GM12878 (cell line): ENCODE data around the gene EML3. TPM values are rescaled to one million over a fixed set of nuclear protein-coding genes. Genes with fewer than 3 reads are reported as not detected.

Source experiments
- ATAC-seq: fragments of 200-7000 bp; cut with Tn5 transposase; 3 replicates; pipeline ENCODE4 v1.9.1; 2020; ENCODE audit warnings: mild to moderate bottlenecking, moderate library complexity
- BruUV-seq: library from RNA; stranded (reverse); fragments of 400-500 nt; replicated peaks from 2 replicates; lab custom pipeline; 2021; lab: Mats Ljungman, UMichigan
- CTCF ChIA-PET: fragments of 300-600 bp; sonication (Branson Sonifier 250); formaldehyde crosslinking; extraction: SDS; loops from one replicate; lab custom pipeline; 2021; ENCODE audit warnings: inconsistent platforms; lab: Yijun Ruan, JAX
- POLR2A ChIA-PET: fragments of 350-600 bp; formaldehyde crosslinking; extraction: SDS; loops from one replicate; lab custom pipeline; 2021; ENCODE audit warnings: inconsistent platforms; lab: Charles Lee
- RAD21 ChIA-PET: fragments of 300-600 bp; sonication (Branson Sonifier 250); formaldehyde crosslinking; loops from one replicate; lab custom pipeline; 2023; ENCODE audit warnings: antibody characterized with exemption; ENCODE audit not compliant: unreplicated experiment; lab: Charles Lee
- SMC1A ChIA-PET: fragments of 300-600 bp; sonication (Branson Sonifier 250); formaldehyde crosslinking; loops from one replicate; lab custom pipeline; 2023; ENCODE audit not compliant: unreplicated experiment, uncharacterized antibody; lab: Charles Lee
- DNase-seq: peaks from one replicate; pipeline ENCODE4 v3.0.0-alpha.2; 2011; ENCODE audit warnings: low read depth, low spot score
- FAIRE-seq: peaks from 3 replicates; lab custom pipeline; 2011; peaks lifted over from hg19 to GRCh38; lab: Jason Lieb, UNC
- H2AFZ ChIP-seq: 2 replicates; pipeline ENCODE4 v1.6.0; 2011; ENCODE audit warnings: low read depth, low read length, control low read depth; ENCODE audit not compliant: control insufficient read depth
- H3K27ac ChIP-seq: 2 replicates; pipeline ENCODE4 v1.5.1; 2011; ENCODE audit warnings: control low read depth; ENCODE audit not compliant: control insufficient read depth, insufficient read depth
- H3K27me3 ChIP-seq, 2 experiments: replicated peaks in 1 of 2; 2 replicates each; pipeline versions ENCODE4 v1.6.0 to v1.6.1; 2011; ENCODE audit warnings: low read length in 1 of 2; ENCODE audit not compliant: control insufficient read depth in 2 of 2, insufficient read depth in 2 of 2
- H3K36me3 ChIP-seq, 2 experiments: 2 replicates each; pipeline ENCODE4 v1.5.1; 2011; ENCODE audit warnings: low read length in 1 of 2; ENCODE audit not compliant: control insufficient read depth in 2 of 2, insufficient read depth in 2 of 2
- H3K4me1 ChIP-seq: 2 replicates; pipeline ENCODE4 v1.6.1; 2011; ENCODE audit warnings: mild to moderate bottlenecking, low read length, moderate library complexity, mixed read lengths; ENCODE audit not compliant: control insufficient read depth, insufficient read depth
- H3K4me2 ChIP-seq: 2 replicates; pipeline ENCODE4 v1.6.0; 2011; ENCODE audit warnings: control low read depth; ENCODE audit not compliant: control insufficient read depth, insufficient read depth
- H3K4me3 ChIP-seq: fragments of 200-600 bp; sonication (generic); 2 replicates; pipeline ENCODE4 v1.5.1; 2016
- H3K79me2 ChIP-seq: 2 replicates; pipeline ENCODE4 v1.6.0; 2011; ENCODE audit warnings: low read length; ENCODE audit not compliant: control insufficient read depth, insufficient read depth
- H3K9ac ChIP-seq: 2 replicates; pipeline ENCODE4 v1.8.0; 2011; ENCODE audit warnings: low read length, control low read depth, mixed read lengths; ENCODE audit not compliant: control insufficient read depth, insufficient read depth
- H3K9me3 ChIP-seq: replicated peaks from 3 replicates; pipeline ENCODE4 v1.5.1; 2011; ENCODE audit warnings: mild to moderate bottlenecking, low read length; ENCODE audit not compliant: control insufficient read depth, insufficient read depth
- H4K20me1 ChIP-seq: 2 replicates; pipeline ENCODE4 v1.6.0; 2011; ENCODE audit not compliant: control insufficient read depth, insufficient read depth
- BHLHE40 ChIP-seq, 2 experiments: fragments of 450-650 bp in 1 of 2; IDR thresholded peaks; 2 replicates each; pipeline ENCODE4 v1.6.1; 2011 to 2017; ENCODE audit warnings: low read depth in 2 of 2, borderline replicate concordance in 1 of 2, improper control_type of control experiment in 1 of 2, low read length in 1 of 2, mild to moderate bottlenecking in 1 of 2
- CHD1 ChIP-seq: IDR thresholded peaks from 2 replicates; pipeline ENCODE4 v1.6.1; 2012; ENCODE audit warnings: low read depth, low read length, improper control_type of control experiment
- CHD2 ChIP-seq: IDR thresholded peaks from 2 replicates; pipeline ENCODE4 v1.6.1; 2011; ENCODE audit warnings: low read depth, low read length, improper control_type of control experiment, borderline replicate concordance
- CHD4 ChIP-seq: fragments of 200-600 bp; sonication (generic); IDR thresholded peaks from 2 replicates; pipeline ENCODE4 v1.6.1; 2016; ENCODE audit warnings: mild to moderate bottlenecking
- DPF2 ChIP-seq: fragments of 450-650 bp; IDR thresholded peaks from 2 replicates; pipeline ENCODE4 v1.6.1; 2017; ENCODE audit warnings: mild to moderate bottlenecking
- GABPA ChIP-seq: IDR thresholded peaks from 2 replicates; pipeline ENCODE4 v1.6.1; 2014; ENCODE audit warnings: antibody characterized with exemption, low read depth, mild to moderate bottlenecking, inconsistent platforms
- GATAD2B ChIP-seq: fragments of 450-650 bp; conservative IDR thresholded peaks from 2 replicates; pipeline ENCODE4 v1.6.1; 2017; ENCODE audit warnings: low read depth, mild to moderate bottlenecking, moderate library complexity
- HDGF ChIP-seq: fragments of 450-650 bp; IDR thresholded peaks from 2 replicates; pipeline ENCODE4 v1.6.1; 2016; ENCODE audit warnings: antibody characterized with exemption
- IKZF1 ChIP-seq: fragments of 450-650 bp; conservative IDR thresholded peaks from 2 replicates; pipeline ENCODE4 v1.6.1; 2017; ENCODE audit warnings: antibody characterized with exemption, mild to moderate bottlenecking
- NR2C1 ChIP-seq: fragments of 450-650 bp; IDR thresholded peaks from 2 replicates; pipeline ENCODE4 v1.6.1; 2017; ENCODE audit warnings: antibody characterized with exemption, mild to moderate bottlenecking, moderate library complexity
- POLR2A ChIP-seq: IDR thresholded peaks from 2 replicates; pipeline ENCODE4 v1.6.1; 2011; ENCODE audit warnings: low read depth, mild to moderate bottlenecking, low read length
- SMARCA5 ChIP-seq: fragments of 450-650 bp; IDR thresholded peaks from 2 replicates; pipeline ENCODE4 v1.6.1; 2017; ENCODE audit warnings: mild to moderate bottlenecking
- STAT1 ChIP-seq: fragments of 450-650 bp; conservative IDR thresholded peaks from 2 replicates; pipeline ENCODE4 v1.6.1; 2014; ENCODE audit warnings: antibody characterized with exemption, mild to moderate bottlenecking
- TCF7 ChIP-seq: IDR thresholded peaks from 2 replicates; pipeline ENCODE4 v1.6.1; 2014; ENCODE audit warnings: antibody characterized with exemption, borderline replicate concordance
- WGBS: methylation state at CpG from one replicate; pipeline ENCODE4 v1.1.6; 2016; ENCODE audit warnings: low lambda C conversion rate; ENCODE audit not compliant: insufficient replicate concordance, insufficient coverage; ENCODE audit errors: missing lambda C conversion rate; 5-methylcytosine and 5-hydroxymethylcytosine counted together
- in situ Hi-C: fragments of 300-500 bp; cut with MboI; formaldehyde crosslinking; loops from 9 replicates; pipeline ENCODE4 v1.14.3; 2018; ENCODE audit warnings: mixed read lengths
- intact Hi-C: fragments of 100-400 bp; cut with micrococcal nuclease; formaldehyde crosslinking; loops from one replicate; pipeline ENCODE4 v1.14.2; 2022; ENCODE audit not compliant: unreplicated experiment
- polyA plus RNA-seq, 11 experiments: library from polyadenylated mRNA; depleted of rRNA in 4 of 11; unstranded in 6 of 11; stranded (reverse) in 5 of 11; fragments of >200 nt; fragmentation: Nextera tagmentation in 4 of 11; fragmentation: Illumina TruSeq in 1 of 11; extraction: Ambion mirVana in 4 of 11; extraction: Trizol in 1 of 11; gene quantifications; 1 replicate in 1 of 11; 2 replicates in 10 of 11; pipeline versions ENCODE4 v1.2.1 to v1.2.3, GENCODE V29; 2011 to 2016; ENCODE audit warnings: inconsistent platforms in 2 of 11, missing spikeins in 2 of 11, low read depth in 1 of 11
- total RNA-seq, 4 experiments: library from RNA; depleted of rRNA in 3 of 4; stranded (reverse); fragments of >200 nt in 3 of 4; fragmentation: Illumina TruSeq in 1 of 4; extraction: Trizol in 1 of 4; gene quantifications; 2 replicates each; pipeline versions ENCODE4 v1.2.1 to v1.2.3, GENCODE V29; 2013 to 2021
- TF ChIP-seq, protein P1 (sequence below): fragments of 450-650 bp; formaldehyde crosslinking; IDR thresholded peaks from 2 replicates; pipeline ENCODE4 v1.5.0; 2022; ENCODE audit warnings: mild to moderate bottlenecking, missing genetic modification characterization
- TF ChIP-seq, protein P2 (sequence below): IDR thresholded peaks from 2 replicates; pipeline ENCODE4 v1.6.1; 2011; ENCODE audit warnings: borderline replicate concordance, low read depth, mild to moderate bottlenecking, moderate library complexity, mixed read lengths, low read length; ENCODE audit not compliant: insufficient read depth; ENCODE audit errors: extremely low read length
- TF ChIP-seq, protein P3 (sequence below): fragments of 150-350 bp; IDR thresholded peaks from 2 replicates; pipeline ENCODE4 v1.6.1; 2016; ENCODE audit warnings: low read depth, low read length

EML3 gene
- total and polyA plus RNA-seq, 10 of the 15 experiments (the other 5 are each of a cell fraction or from before 2014, with no cell fraction given): 0.58 to 82.5 (median 24.8) TPM

DNA sequence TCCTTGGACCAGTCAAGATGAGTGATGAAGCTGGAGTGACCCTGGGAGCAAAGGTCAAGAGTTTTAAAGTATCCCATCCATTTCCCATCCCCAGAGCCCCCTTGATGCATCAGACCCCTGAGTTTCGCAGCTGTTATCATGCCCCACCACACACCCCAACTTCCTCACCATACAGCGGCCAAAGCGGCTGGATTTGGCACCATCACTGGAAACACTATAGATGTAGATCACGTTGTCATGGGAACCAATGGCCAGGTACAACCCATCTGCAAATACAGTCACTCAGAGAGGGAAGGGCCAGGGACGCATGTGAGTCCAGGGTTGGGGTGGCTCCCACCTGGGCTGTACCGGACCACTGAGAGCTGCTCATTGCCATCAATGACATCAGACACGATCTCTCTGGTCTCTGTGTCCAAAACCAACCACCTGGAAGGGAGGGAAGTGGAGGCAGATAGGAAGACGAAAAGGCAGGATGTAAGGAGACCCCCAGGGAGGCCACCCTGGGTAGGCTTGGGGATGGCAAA is 8.7 kb downstream of the EML3 start:
- BruUV-seq: no TSS peak
- ChIA-PET POLR2A (interaction anchor here (0.6 to 1.4 kb wide), 3 partner anchors 8 to 36 kb away, joined by 3 to 5 read pairs (median 3); partner anchors contain the start of gene B3GAT3), CTCF (no interaction called here), RAD21 (interaction anchor here (0.9 kb wide), 1 partner anchor 12 kb away, joined by 4 read pairs; the partner anchor contains the start of gene TUT1), SMC1A (no interaction called here)
- Histone ChIP-seq H3K4me1 (peaks cover 14% of the 10 kb centered on the region), H3K79me2 (peaks cover 27% of the 10 kb centered on the region), H3K4me3 (no peak overlapping the region), H3K27me3 (no peaks in the 10 kb centered on the region), H3K36me3 (peaks cover 3 to 16% of the 10 kb centered on the region in 2 experiments; a peak in 3 of 4 replicates), H3K27ac (no peak overlapping the region), H3K4me2 (no peak overlapping the region), H3K9ac (no peak overlapping the region), H4K20me1 (no peaks in the 10 kb centered on the region; the same call in 1 of the 2 replicates), H3K9me3 (no peaks in the 10 kb centered on the region), H2AFZ (no peak overlapping the region)
- ATAC-seq (no peak), FAIRE-seq (no peak), DNase-seq (no peak)
- intact Hi-C loops (loop anchor here (5.0 kb wide), 2 partner anchors 103 to 123 kb away; partner anchors contain the start of genes BSCL2, GNG3, HNRNPUL2 and TTC9C), in situ Hi-C loops (no loop called here)
- WGBS: 80% methylated on average over 8 of the region's 8 CpGs
- TF ChIP-seq DPF2 (no peak), GABPA (no peak), BHLHE40 (IDR thresholded peaks at IDR 0.05; ENCODE audit: borderline replicate concordance in 1 of 2, low read depth in 2 of 2, low read length in 1 of 2) (no peak), CHD2 (no peak), CHD4 (no peak), HDGF (no peak), IKZF1 (no peak), GATAD2B (no peak), POLR2A (no peak), NR2C1 (no peak), SMARCA5 (no peak), TCF7 (no peak), CHD1 (no peak), STAT1 (no peak)
- TF ChIP-seq, protein P1, sequence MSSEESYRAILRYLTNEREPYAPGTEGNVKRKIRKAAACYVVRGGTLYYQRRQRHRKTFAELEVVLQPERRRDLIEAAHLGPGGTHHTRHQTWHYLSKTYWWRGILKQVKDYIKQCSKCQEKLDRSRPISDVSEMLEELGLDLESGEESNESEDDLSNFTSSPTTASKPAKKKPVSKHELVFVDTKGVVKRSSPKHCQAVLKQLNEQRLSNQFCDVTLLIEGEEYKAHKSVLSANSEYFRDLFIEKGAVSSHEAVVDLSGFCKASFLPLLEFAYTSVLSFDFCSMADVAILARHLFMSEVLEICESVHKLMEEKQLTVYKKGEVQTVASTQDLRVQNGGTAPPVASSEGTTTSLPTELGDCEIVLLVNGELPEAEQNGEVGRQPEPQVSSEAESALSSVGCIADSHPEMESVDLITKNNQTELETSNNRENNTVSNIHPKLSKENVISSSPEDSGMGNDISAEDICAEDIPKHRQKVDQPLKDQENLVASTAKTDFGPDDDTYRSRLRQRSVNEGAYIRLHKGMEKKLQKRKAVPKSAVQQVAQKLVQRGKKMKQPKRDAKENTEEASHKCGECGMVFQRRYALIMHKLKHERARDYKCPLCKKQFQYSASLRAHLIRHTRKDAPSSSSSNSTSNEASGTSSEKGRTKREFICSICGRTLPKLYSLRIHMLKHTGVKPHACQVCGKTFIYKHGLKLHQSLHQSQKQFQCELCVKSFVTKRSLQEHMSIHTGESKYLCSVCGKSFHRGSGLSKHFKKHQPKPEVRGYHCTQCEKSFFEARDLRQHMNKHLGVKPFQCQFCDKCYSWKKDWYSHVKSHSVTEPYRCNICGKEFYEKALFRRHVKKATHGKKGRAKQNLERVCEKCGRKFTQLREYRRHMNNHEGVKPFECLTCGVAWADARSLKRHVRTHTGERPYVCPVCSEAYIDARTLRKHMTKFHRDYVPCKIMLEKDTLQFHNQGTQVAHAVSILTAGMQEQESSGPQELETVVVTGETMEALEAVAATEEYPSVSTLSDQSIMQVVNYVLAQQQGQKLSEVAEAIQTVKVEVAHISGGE (CRISPR knock-in tag): no peak
- TF ChIP-seq, protein P2, sequence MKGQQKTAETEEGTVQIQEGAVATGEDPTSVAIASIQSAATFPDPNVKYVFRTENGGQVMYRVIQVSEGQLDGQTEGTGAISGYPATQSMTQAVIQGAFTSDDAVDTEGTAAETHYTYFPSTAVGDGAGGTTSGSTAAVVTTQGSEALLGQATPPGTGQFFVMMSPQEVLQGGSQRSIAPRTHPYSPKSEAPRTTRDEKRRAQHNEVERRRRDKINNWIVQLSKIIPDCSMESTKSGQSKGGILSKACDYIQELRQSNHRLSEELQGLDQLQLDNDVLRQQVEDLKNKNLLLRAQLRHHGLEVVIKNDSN: no peak
- TF ChIP-seq, protein P3, sequence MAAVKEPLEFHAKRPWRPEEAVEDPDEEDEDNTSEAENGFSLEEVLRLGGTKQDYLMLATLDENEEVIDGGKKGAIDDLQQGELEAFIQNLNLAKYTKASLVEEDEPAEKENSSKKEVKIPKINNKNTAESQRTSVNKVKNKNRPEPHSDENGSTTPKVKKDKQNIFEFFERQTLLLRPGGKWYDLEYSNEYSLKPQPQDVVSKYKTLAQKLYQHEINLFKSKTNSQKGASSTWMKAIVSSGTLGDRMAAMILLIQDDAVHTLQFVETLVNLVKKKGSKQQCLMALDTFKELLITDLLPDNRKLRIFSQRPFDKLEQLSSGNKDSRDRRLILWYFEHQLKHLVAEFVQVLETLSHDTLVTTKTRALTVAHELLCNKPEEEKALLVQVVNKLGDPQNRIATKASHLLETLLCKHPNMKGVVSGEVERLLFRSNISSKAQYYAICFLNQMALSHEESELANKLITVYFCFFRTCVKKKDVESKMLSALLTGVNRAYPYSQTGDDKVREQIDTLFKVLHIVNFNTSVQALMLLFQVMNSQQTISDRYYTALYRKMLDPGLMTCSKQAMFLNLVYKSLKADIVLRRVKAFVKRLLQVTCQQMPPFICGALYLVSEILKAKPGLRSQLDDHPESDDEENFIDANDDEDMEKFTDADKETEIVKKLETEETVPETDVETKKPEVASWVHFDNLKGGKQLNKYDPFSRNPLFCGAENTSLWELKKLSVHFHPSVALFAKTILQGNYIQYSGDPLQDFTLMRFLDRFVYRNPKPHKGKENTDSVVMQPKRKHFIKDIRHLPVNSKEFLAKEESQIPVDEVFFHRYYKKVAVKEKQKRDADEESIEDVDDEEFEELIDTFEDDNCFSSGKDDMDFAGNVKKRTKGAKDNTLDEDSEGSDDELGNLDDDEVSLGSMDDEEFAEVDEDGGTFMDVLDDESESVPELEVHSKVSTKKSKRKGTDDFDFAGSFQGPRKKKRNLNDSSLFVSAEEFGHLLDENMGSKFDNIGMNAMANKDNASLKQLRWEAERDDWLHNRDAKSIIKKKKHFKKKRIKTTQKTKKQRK: no peak
